Caco-2 (cell line): ENCODE measurements around the gene RNF145. TPM values are rescaled to one million over a fixed set of nuclear protein-coding genes. Genes with fewer than 3 reads are reported as not detected.

Experiments used
- BruUV-seq: library from RNA; stranded (reverse); fragments of 400-500 nt; replicated peaks from 2 replicates; lab custom pipeline; 2021; lab: Mats Ljungman, UMichigan
- CTCF ChIA-PET: fragments of 300-600 bp; sonication (Branson Sonifier 250); formaldehyde crosslinking; loops from one replicate; lab custom pipeline; 2022; ENCODE audit warnings: antibody characterized with exemption; lab: Charles Lee
- POLR2A ChIA-PET: fragments of 300-600 bp; sonication (Branson Sonifier 250); formaldehyde crosslinking; loops from one replicate; lab custom pipeline; 2022; ENCODE audit warnings: antibody characterized with exemption; lab: Charles Lee
- DNase-seq, 2 experiments: peaks; one replicate each; pipeline versions ENCODE4 v3.0.0 to v3.0.0-alpha.2; 2020 to 2022
- H3K27me3 ChIP-seq: replicated peaks from 2 replicates; pipeline ENCODE4 v1.6.0; 2011; ENCODE audit warnings: low read length; ENCODE audit not compliant: control insufficient read depth, insufficient read depth
- H3K36me3 ChIP-seq: 2 replicates; pipeline ENCODE4 v1.5.1; 2011; ENCODE audit warnings: low read length; ENCODE audit not compliant: control insufficient read depth, insufficient read depth
- H3K4me1 ChIP-seq: fragments of 250-450 bp; sonication (Bioruptor Pico); 2 replicates; pipeline ENCODE4 v1.5.1; 2020; ENCODE audit warnings: mild to moderate bottlenecking
- H3K4me3 ChIP-seq: 2 replicates; pipeline ENCODE4 v1.5.1; 2011; ENCODE audit warnings: low read depth, mild to moderate bottlenecking, control low read depth, low read length
- H3K9me3 ChIP-seq: fragments of 250-450 bp; sonication (Bioruptor Pico); 2 replicates; pipeline ENCODE4 v1.5.1; 2020; ENCODE audit warnings: mild to moderate bottlenecking, moderate library complexity
- H3K27ac Mint-ChIP-seq: one replicate; pipeline ENCODE4 v1.8.0; 2022; ENCODE audit warnings: mixed read lengths; ENCODE audit not compliant: unreplicated experiment
- H3K27me3 Mint-ChIP-seq: one replicate; pipeline ENCODE4 v1.8.0; 2022; ENCODE audit warnings: mixed read lengths; ENCODE audit not compliant: insufficient read depth, unreplicated experiment
- H3K36me3 Mint-ChIP-seq: one replicate; pipeline ENCODE4 v1.8.0; 2022; ENCODE audit warnings: mild to moderate bottlenecking, mixed read lengths; ENCODE audit not compliant: insufficient read depth, unreplicated experiment
- H3K4me1 Mint-ChIP-seq: one replicate; pipeline ENCODE4 v1.8.0; 2022; ENCODE audit warnings: low read depth, mixed read lengths; ENCODE audit not compliant: unreplicated experiment
- H3K4me3 Mint-ChIP-seq: one replicate; pipeline ENCODE4 v1.8.0; 2022; ENCODE audit warnings: mild to moderate bottlenecking, moderate library complexity, mixed read lengths; ENCODE audit not compliant: unreplicated experiment
- H3K9me3 Mint-ChIP-seq: one replicate; pipeline ENCODE4 v1.8.0; 2022; ENCODE audit warnings: mixed read lengths; ENCODE audit not compliant: unreplicated experiment
- CTCF ChIP-seq, 2 experiments: fragments of 200-600 bp in 1 of 2; IDR thresholded peaks; 1 replicate in 1 of 2; 2 replicates in 1 of 2; pipeline versions ENCODE4 v1.5.1 to v1.8.0; 2011 to 2022; ENCODE audit warnings: antibody characterized with exemption in 1 of 2, control low read depth in 1 of 2, inconsistent platforms in 1 of 2, low read depth in 1 of 2, low read length in 1 of 2, mild to moderate bottlenecking in 1 of 2, moderate library complexity in 1 of 2; ENCODE audit not compliant: insufficient read depth in 1 of 2, severe bottlenecking in 1 of 2, unreplicated experiment in 1 of 2
- intact Hi-C: fragments of 100-400 bp; cut with micrococcal nuclease; formaldehyde crosslinking; loops from one replicate; pipeline ENCODE4 v1.10.0; 2022; ENCODE audit not compliant: unreplicated experiment
- total RNA-seq: library from RNA; stranded (reverse); gene quantifications from 2 replicates; pipeline ENCODE4 v1.2.3, GENCODE V29; 2022

RNF145 gene
- total RNA-seq, 1 experiment from 2014 or later: 38.7 TPM

- H3K9me3 Mint-ChIP-seq: no peaks in the 10 kb centered on the region
- H3K27ac Mint-ChIP-seq: no peak overlapping the region
- no peak for TF ChIP-seq CTCF (IDR thresholded peaks at IDR 0.05; ENCODE audit: insufficient read depth in 1 of 2, low read depth in 1 of 2, low read length in 1 of 2, severe bottlenecking in 1 of 2, unreplicated experiment in 1 of 2)
- DNase-seq: no peak
- POLR2A ChIA-PET: no interaction called here
- BruUV-seq: no TSS peak
- Histone ChIP-seq H3K4me1 (peaks cover 1% of the 10 kb centered on the region), H3K27me3 (no peaks in the 10 kb centered on the region), H3K36me3 (no peaks in the 10 kb centered on the region; the same call in 1 of the 2 replicates), H3K9me3 (no peaks in the 10 kb centered on the region), H3K4me3 (no peak overlapping the region)
- no peak overlapping the region for H3K4me3 Mint-ChIP-seq
- no peaks in the 10 kb centered on the region for H3K36me3 Mint-ChIP-seq
- CTCF ChIA-PET: no interaction called here
- intact Hi-C loops: no loop called here
- H3K27me3 Mint-ChIP-seq: peaks cover 5% of the 10 kb centered on the region
- no peaks in the 10 kb centered on the region for H3K4me1 Mint-ChIP-seq
These were observed 7.1 kb upstream of the RNF145 start for GRCh38 chr5:159216454-159216853.

- Mint-ChIP-seq H3K9me3 (no peaks in the 10 kb centered on the region), H3K4me1 (no peaks in the 10 kb centered on the region), H3K4me3 (no peak overlapping the region), H3K27ac (no peak overlapping the region), H3K27me3 (peaks cover 4% of the 10 kb centered on the region), H3K36me3 (no peaks in the 10 kb centered on the region)
- Histone ChIP-seq H3K4me1 (peaks cover 7% of the 10 kb centered on the region), H3K9me3 (no peaks in the 10 kb centered on the region), H3K4me3 (no peak overlapping the region), H3K27me3 (no peaks in the 10 kb centered on the region), H3K36me3 (no peaks in the 10 kb centered on the region; the same call in 1 of the 2 replicates)
- no TSS peak for BruUV-seq
- POLR2A ChIA-PET: no interaction called here
- no peak for TF ChIP-seq CTCF (IDR thresholded peaks at IDR 0.05; ENCODE audit: insufficient read depth in 1 of 2, low read depth in 1 of 2, low read length in 1 of 2, severe bottlenecking in 1 of 2, unreplicated experiment in 1 of 2)
- DNase-seq: no peak
- CTCF ChIA-PET: no interaction called here
- intact Hi-C loops: no loop called here
These were observed 6.5 kb upstream of the RNF145 start for GRCh38 chr5:159215886-159216285.

- Mint-ChIP-seq H3K4me1 (peaks cover 8% of the 10 kb centered on the region), H3K36me3 (no peaks in the 10 kb centered on the region), H3K9me3 (no peaks in the 10 kb centered on the region), H3K4me3 (no peak overlapping the region), H3K27ac (no peak overlapping the region), H3K27me3 (peaks cover 4% of the 10 kb centered on the region)
- CTCF ChIA-PET: interaction anchor here (0.8 kb wide), 1 partner anchor 20 kb away, joined by 3 read pairs; no protein-coding TSS in a partner anchor
- no TSS peak for BruUV-seq
- POLR2A ChIA-PET: no interaction called here
- H3K4me3 ChIP-seq: no peak overlapping the region
- no peaks in the 10 kb centered on the region for H3K9me3 ChIP-seq
- H3K27me3 ChIP-seq: no peaks in the 10 kb centered on the region
- DNase-seq: no peak
- no peak for TF ChIP-seq CTCF (IDR thresholded peaks at IDR 0.05; ENCODE audit: insufficient read depth in 1 of 2, low read depth in 1 of 2, low read length in 1 of 2, severe bottlenecking in 1 of 2, unreplicated experiment in 1 of 2)
- H3K4me1 ChIP-seq: peaks cover 19% of the 10 kb centered on the region
- no peaks in the 10 kb centered on the region; the same call in 1 of the 2 replicates for H3K36me3 ChIP-seq
- intact Hi-C loops: no loop called here
These were observed 5.3 kb upstream of the RNF145 start for GRCh38 chr5:159214486-159215271.
